Measurements from ENCODE around the gene OS9. TPM values are rescaled to one million over a fixed set of nuclear protein-coding genes. Genes with fewer than 3 reads are reported as not detected.
A peak's percentile ranks its signal among the peaks of the same experiment; 100 is the strongest.
"Not testable (repeated sequence)": the region's sequence is repeated elsewhere in the genome, so short reads cannot be mapped to it uniquely, and the experiment has no call there.

OS9 gene, protein sequence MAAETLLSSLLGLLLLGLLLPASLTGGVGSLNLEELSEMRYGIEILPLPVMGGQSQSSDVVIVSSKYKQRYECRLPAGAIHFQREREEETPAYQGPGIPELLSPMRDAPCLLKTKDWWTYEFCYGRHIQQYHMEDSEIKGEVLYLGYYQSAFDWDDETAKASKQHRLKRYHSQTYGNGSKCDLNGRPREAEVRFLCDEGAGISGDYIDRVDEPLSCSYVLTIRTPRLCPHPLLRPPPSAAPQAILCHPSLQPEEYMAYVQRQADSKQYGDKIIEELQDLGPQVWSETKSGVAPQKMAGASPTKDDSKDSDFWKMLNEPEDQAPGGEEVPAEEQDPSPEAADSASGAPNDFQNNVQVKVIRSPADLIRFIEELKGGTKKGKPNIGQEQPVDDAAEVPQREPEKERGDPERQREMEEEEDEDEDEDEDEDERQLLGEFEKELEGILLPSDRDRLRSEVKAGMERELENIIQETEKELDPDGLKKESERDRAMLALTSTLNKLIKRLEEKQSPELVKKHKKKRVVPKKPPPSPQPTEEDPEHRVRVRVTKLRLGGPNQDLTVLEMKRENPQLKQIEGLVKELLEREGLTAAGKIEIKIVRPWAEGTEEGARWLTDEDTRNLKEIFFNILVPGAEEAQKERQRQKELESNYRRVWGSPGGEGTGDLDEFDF
- total RNA-seq: 97.4 and 99.1 TPM in 2 replicates

DNA sequence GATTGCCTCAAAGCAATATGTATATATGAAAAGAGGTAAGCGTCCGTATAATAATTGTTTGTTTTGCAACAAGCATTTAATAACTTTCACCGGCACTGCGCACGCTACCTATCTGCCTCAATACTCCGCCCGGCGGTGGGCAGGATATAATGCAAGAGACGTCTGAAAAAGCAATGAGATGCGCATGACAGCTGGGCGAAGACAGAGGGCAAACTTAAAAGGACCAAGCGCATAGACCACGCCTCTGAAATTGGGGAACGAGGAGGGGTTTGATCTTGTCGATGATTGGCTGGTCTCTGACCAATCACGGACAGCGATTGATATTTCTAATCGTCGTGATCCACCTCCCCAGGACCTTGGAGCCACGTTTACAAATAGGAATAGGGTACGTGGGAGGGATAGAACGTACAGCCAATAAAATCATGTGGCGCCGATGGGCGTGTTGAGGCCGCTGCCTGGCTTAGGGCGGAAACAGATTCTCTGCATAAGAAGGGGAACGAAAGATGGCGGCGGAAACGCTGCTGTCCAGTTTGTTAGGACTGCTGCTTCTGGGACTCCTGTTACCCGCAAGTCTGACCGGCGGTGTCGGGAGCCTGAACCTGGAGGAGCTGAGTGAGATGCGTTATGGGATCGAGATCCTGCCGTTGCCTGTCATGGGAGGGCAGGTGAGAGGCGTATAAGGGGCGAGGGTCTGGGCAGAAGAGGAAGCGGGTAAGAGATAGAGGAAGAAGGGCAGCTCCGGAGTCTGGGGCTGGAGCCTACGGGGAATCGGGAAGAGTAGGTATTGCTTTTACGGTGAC, at the start of gene OS9:
TSS of gene OS9 (plus strand) at position 474 of the 800 bp plus-strand sequence. CDS start at position 504, 30 bp downstream.
- peak; percentile 96 for DNase-seq (ENCODE audit: low spot score)
- no peaks in the 10 kb centered on the region for H3K4me1 Mint-ChIP-seq (ENCODE audit: low read depth)
- intact Hi-C loops (cut with micrococcal nuclease): loop anchor here (1.0 to 2.0 kb wide), 4 partner anchors 51 to 111 kb away; partner anchors contain the start of genes B4GALNT1, CDK4 and TSPAN31
- H3K36me3 Mint-ChIP-seq (ENCODE audit: low read depth): peaks cover 32% of the 10 kb centered on the region
- no peaks in the 10 kb centered on the region for H3K9me3 Mint-ChIP-seq
- H3K27me3 Mint-ChIP-seq (ENCODE audit: low read depth): peaks cover 13% of the 10 kb centered on the region
- no peak within 1 kb of the TSS for H3K4me3 Mint-ChIP-seq (ENCODE audit: low read depth)
- H3K27ac Mint-ChIP-seq: no peak within 1 kb of the TSS

DNA sequence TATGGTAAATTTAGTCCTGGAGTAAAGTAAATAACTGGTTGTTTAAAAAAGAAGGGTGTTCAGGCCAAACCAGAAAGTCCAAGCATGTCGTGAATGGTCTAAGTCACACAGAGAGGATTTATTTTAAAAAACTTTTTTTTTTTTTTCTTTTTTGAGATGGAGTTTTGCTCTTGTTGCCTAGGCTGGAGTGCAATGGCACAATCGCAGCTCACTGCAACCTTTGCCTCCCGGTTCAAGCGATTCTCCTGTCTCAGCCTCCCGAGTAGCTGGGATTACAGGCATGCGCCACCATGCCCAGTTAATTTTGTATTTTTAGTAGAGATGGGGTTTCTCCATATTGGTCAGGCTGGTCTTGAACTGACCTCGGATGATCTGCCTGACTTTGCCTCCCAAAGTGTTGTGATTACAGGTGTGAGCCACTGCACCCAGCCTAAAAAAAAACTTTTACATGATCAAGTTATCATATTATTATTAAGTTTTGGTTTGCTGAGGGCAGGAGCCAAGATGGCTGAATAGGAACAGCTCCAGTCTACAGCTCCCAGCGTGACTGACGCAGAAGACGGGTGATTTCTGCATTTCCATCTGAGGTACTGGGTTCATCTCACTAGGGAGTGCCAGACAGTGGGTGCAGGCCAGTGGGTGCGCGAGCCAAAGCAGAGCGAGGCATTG, 47.8 kb upstream of the OS9 start:
- H3K4me1 Mint-ChIP-seq (ENCODE audit: low read depth); DNase-seq (ENCODE audit: low spot score); H3K27me3 Mint-ChIP-seq (ENCODE audit: low read depth); intact Hi-C loops (cut with micrococcal nuclease); H3K36me3 Mint-ChIP-seq (ENCODE audit: low read depth); H3K27ac Mint-ChIP-seq; H3K9me3 Mint-ChIP-seq; H3K4me3 Mint-ChIP-seq (ENCODE audit: low read depth): not testable (repeated sequence)

DNA sequence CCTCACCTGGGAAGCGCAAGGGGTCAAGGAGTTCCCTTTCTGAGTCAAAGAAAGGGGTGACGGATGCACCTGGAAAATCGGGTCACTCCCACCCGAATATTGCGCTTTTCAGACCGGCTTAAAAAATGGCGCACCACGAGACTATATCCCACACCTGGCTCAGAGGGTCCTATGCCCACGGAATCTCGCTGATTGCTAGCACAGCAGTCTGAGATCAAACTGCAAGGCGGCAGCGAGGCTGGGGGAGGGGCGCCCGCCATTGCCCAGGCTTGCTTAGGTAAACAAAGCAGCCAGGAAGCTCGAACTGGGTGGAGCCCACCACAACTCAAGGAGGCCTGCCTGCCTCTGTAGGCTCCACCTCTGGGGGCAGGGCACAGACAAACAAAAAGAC, 47.3 kb upstream of the OS9 start:
- H3K36me3 Mint-ChIP-seq (ENCODE audit: low read depth); DNase-seq (ENCODE audit: low spot score); H3K4me1 Mint-ChIP-seq (ENCODE audit: low read depth); H3K4me3 Mint-ChIP-seq (ENCODE audit: low read depth); H3K27ac Mint-ChIP-seq; intact Hi-C loops (cut with micrococcal nuclease); H3K9me3 Mint-ChIP-seq; H3K27me3 Mint-ChIP-seq (ENCODE audit: low read depth): not testable (repeated sequence)

DNA sequence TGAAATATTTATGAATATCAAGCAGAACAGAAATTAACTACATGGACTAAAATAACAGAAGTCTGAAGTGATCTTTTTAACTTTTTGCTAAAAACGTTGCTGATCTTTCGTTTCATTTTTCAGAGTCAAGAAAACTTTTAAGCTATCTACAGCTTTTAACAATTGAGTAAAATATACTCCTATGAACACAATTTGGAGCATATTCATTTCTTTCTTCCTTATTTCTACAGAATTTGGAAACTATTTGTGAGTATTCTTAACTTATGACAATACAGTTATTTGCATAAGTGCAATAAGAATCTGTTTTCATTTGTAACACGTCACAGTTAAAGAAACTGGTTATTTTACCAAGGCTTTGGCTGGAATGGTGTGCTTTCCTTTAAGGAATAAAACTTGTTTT, 39.9 kb upstream of the OS9 start:
- no peak overlapping the region for H3K4me3 Mint-ChIP-seq (ENCODE audit: low read depth)
- H3K36me3 Mint-ChIP-seq (ENCODE audit: low read depth): no peaks in the 10 kb centered on the region
- H3K9me3 Mint-ChIP-seq: peaks cover 7% of the 10 kb centered on the region
- DNase-seq (ENCODE audit: low spot score): no peak
- H3K27ac Mint-ChIP-seq: no peak overlapping the region
- no peaks in the 10 kb centered on the region for H3K4me1 Mint-ChIP-seq (ENCODE audit: low read depth)
- no peaks in the 10 kb centered on the region for H3K27me3 Mint-ChIP-seq (ENCODE audit: low read depth)
- intact Hi-C loops (cut with micrococcal nuclease): no loop called here

DNA sequence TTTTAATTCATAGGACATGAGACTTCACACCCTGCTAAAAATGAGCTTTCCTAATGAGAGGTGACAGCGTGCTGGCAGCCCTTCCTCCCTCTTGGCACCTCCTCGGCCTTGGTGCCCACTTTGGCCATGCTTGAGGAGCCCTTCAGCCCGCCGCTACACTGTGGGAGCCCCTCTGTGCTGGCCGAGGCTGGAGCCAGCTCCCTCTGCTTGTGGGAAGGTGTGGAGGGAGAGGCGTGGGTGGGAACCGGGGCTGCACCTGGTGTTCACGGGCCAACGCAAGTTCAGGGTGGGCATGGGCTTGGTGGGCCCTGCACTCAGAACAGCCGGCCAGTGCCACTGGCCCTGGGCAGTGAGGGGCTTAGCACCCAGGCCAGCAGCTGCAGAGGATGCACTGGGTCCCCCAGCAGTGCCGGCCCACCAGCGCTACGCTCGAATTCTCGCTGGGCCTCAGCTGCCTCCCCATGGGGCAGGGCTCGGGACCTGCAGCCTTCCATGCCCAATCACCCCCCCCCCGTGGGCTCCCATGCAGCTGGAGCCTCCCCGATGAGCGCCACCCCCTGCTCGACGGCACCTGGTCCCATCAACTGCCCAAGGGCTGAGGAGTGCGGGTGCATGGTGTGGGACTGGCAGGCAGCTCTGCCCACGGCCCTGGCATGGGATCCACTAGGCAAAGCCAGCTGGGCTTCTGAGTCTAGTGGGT, 38.2 kb upstream of the OS9 start:
- Mint-ChIP-seq H3K4me1 (ENCODE audit: low read depth) (no peaks in the 10 kb centered on the region), H3K4me3 (ENCODE audit: low read depth) (no peak overlapping the region), H3K27ac (no peak overlapping the region), H3K27me3 (ENCODE audit: low read depth) (peaks cover 1% of the 10 kb centered on the region), H3K36me3 (ENCODE audit: low read depth) (no peaks in the 10 kb centered on the region), H3K9me3 (peaks cover 8% of the 10 kb centered on the region)
- intact Hi-C loops (cut with micrococcal nuclease): no loop called here
- no peak for DNase-seq (ENCODE audit: low spot score)

DNA sequence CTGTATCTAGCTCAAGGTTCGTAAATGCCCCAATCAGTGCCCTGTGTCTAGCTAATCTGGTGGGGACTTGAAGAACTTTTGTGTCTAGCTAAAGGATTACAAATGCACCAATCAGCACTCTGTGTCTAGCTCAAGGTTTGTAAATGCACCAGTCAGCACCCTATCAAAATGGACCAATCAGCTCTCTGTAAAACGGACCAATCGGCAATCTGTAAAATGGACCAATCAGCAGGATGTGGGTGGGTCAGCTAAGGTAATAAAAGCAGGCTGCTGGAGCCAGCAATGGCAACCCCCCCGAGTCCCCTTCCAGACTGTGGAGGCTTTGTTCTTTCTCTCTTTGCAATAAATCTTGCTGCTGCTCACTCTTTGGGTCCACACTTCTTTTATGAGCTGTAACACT, 37.5 kb upstream of the OS9 start:
- H3K9me3 Mint-ChIP-seq: peaks cover 16% of the 10 kb centered on the region
- H3K4me1 Mint-ChIP-seq (ENCODE audit: low read depth); H3K27me3 Mint-ChIP-seq (ENCODE audit: low read depth); H3K4me3 Mint-ChIP-seq (ENCODE audit: low read depth); H3K27ac Mint-ChIP-seq; H3K36me3 Mint-ChIP-seq (ENCODE audit: low read depth); intact Hi-C loops (cut with micrococcal nuclease); DNase-seq (ENCODE audit: low spot score): not testable (repeated sequence)

DNA sequence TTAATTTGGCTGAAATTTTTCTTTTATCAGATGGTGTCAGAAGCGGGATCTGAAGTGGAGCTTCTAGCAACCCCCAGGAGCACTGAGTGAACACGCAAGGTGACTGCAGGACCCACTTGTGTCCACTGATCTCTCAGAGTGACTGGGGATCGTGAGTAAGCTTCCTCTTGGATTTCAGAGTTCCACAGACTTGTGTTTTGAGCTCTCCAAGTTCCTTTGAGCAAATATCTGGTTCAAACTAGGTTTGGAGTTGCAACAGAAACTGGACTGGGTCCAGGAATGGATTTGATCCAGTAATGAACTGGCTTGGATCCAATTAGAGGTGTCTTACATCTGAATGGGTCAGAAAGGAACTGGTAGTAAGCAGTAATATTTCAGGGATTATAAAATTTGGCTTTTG, 36.2 kb upstream of the OS9 start:
- Mint-ChIP-seq H3K4me1 (ENCODE audit: low read depth) (no peaks in the 10 kb centered on the region), H3K27me3 (ENCODE audit: low read depth) (peaks cover 1% of the 10 kb centered on the region), H3K9me3 (peaks cover 19% of the 10 kb centered on the region), H3K4me3 (ENCODE audit: low read depth) (no peak overlapping the region), H3K27ac (no peak overlapping the region), H3K36me3 (ENCODE audit: low read depth) (no peaks in the 10 kb centered on the region)
- intact Hi-C loops (cut with micrococcal nuclease): no loop called here
- DNase-seq (ENCODE audit: low spot score): no peak

DNA sequence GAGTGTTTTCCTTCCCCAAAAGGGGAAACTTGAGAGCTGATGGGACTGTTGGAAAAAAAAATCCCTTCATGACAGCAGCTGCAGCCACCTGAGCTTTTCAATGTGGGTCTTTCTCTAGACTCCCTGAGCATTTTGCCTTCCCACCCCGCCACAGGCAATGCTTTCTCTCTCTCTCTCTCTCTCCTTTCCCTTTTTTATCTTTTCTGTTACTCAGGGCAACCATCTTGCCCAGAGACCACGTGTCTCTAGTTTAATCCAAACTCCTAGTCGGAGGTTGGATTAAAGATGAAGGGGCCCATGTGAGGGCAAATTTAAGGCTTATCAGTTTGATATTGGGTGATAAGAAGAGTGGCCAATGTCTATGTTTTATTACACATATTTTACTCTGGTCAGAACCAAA, 35.0 kb upstream of the OS9 start:
- Mint-ChIP-seq H3K27ac (no peak overlapping the region), H3K27me3 (ENCODE audit: low read depth) (peaks cover 1% of the 10 kb centered on the region), H3K4me1 (ENCODE audit: low read depth) (no peaks in the 10 kb centered on the region), H3K9me3 (peaks cover 20% of the 10 kb centered on the region), H3K36me3 (ENCODE audit: low read depth) (no peaks in the 10 kb centered on the region), H3K4me3 (ENCODE audit: low read depth) (no peak overlapping the region)
- DNase-seq (ENCODE audit: low spot score): no peak
- intact Hi-C loops (cut with micrococcal nuclease): no loop called here

DNA sequence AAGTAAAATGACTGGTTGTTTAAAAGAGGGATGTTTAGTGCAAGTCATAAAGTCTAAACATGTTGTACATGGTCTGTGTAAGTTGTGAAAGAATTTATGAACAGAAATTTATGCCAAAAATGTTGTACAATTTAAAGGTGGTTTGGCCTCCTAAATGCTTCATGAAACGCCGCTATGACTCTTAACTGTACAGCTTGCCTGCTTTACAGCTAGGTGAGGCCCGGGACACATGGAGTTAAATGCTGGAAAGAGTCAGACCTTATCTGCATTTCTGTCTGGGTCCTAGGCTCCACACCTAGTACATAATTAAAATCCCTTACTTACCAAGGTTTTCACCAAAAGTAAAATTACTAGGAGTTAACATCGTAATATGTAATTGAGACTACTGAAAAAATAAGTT, 32.6 kb upstream of the OS9 start:
- intact Hi-C loops (cut with micrococcal nuclease): no loop called here
- no peaks in the 10 kb centered on the region for H3K36me3 Mint-ChIP-seq (ENCODE audit: low read depth)
- peaks cover 16% of the 10 kb centered on the region for H3K9me3 Mint-ChIP-seq
- H3K27me3 Mint-ChIP-seq (ENCODE audit: low read depth): peaks cover 1% of the 10 kb centered on the region
- DNase-seq (ENCODE audit: low spot score): no peak
- H3K27ac Mint-ChIP-seq: no peak overlapping the region
- H3K4me1 Mint-ChIP-seq (ENCODE audit: low read depth): no peaks in the 10 kb centered on the region
- H3K4me3 Mint-ChIP-seq (ENCODE audit: low read depth): no peak overlapping the region

DNA sequence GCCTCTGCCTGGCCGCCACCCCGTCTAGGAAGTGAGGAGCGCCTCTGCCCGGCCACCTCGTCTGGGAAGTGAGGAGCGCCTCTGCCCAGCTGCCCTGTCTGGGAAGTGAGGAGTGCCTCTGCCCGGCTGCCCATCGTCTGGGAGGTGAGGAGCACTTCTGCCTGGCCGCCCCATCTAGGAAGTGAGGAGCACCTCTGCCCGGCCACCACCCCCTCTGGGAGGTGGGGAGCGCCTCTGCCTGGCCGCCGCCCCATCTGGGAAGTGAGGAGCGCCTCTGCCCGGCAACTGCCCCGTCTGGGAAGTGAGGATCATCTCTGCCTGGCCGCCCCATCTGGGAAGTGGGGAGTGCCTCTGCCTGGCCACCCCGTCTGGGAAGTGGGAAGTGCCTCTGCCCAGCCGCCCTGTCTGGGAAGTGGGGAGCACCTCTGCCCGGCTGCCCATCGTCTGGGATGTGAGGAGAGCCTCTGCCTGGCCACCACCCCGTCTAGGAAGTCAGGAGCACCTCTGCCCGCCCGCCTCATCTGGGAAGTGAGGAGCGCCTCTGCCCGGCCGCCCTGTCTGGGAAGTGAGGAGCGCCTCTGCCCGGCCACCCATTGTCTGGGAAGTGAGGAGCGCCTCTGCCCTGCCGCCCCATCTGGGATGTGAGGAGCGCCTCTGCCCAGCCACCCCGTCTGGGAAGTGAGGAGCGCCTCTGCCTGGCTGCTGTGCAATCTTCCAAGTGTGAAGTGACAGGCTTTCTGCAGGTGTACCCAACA, 28.7 kb upstream of the OS9 start:
- H3K4me1 Mint-ChIP-seq (ENCODE audit: low read depth); H3K27ac Mint-ChIP-seq; H3K27me3 Mint-ChIP-seq (ENCODE audit: low read depth); DNase-seq (ENCODE audit: low spot score); H3K36me3 Mint-ChIP-seq (ENCODE audit: low read depth); intact Hi-C loops (cut with micrococcal nuclease); H3K4me3 Mint-ChIP-seq (ENCODE audit: low read depth): not testable (repeated sequence)
- peaks cover 16% of the 10 kb centered on the region for H3K9me3 Mint-ChIP-seq

DNA sequence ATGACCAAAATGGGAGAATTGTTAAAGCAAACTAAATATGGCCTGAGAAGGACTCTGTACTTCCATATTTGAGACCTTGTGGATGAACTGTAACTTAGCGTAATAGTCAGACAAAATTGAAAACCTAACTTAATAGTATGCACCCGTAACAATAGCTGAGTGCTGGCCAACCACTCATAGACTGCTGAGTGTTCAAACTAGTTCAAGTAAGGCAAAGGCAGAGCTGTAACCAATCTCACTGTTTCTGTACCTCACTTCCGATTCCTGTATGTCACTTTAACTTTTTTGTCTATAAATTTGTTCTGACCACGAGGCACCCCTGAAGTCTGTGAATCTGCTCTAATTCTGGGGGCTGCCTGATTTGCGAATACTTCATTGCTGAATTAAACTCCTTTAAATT, 27.0 kb upstream of the OS9 start:
- Mint-ChIP-seq H3K36me3 (ENCODE audit: low read depth) (no peaks in the 10 kb centered on the region), H3K27me3 (ENCODE audit: low read depth) (peaks cover 1% of the 10 kb centered on the region), H3K9me3 (peaks cover 4% of the 10 kb centered on the region), H3K4me1 (ENCODE audit: low read depth) (no peaks in the 10 kb centered on the region), H3K27ac (no peak overlapping the region), H3K4me3 (ENCODE audit: low read depth) (no peak overlapping the region)
- DNase-seq (ENCODE audit: low spot score): no peak
- intact Hi-C loops (cut with micrococcal nuclease): no loop called here
